ENCODE measurements around the gene DOHH.

DOHH gene

DNA sequence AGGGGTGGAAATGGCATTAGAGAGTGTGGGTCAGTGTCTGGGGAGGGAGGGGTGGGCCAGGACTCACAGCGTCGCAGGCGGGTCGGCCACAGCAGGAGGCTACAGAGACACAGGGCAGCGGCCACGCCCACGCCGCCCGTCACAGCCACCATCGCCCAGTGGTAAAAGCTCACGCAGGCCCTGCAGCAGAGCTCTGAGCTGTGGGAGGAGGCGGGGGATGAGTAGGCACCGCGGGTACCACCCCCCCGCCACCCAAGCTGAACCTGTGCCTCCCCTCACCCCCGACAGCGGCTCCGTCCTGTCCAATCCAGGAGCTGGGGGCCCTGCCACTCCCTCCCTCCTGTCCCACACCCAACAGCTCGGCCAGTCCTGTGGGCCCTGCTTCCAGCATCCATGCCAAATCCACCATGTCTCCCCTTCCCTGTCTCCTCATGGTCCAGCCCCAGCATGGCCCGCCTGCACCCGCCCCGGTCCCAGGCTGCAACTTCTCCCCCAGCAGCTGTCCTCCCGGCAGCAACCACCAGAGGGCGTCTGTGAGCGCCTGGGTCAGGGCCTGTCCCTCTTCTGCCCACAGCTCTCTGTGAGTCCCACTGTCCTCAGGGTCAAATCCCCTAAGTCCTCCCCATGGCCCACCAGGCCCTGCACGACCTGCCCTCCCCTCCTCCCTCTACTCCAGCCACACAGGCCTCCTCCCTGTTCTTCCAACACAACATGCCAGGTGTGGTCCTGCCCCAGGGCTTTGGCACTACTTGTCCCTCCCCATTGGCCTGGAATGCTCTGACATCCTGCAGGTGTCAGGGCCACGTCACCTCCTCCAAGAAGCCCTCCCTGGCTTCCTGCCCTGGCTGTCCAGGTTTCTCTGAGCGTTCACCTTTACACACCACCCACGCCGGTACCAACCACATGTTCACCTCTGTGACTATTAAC is 44.5 kb upstream of the DOHH start:
- TF ChIP-seq ZFX (IDR thresholded peaks at IDR 0.05), result no peak
- TF ChIP-seq, protein P1, sequence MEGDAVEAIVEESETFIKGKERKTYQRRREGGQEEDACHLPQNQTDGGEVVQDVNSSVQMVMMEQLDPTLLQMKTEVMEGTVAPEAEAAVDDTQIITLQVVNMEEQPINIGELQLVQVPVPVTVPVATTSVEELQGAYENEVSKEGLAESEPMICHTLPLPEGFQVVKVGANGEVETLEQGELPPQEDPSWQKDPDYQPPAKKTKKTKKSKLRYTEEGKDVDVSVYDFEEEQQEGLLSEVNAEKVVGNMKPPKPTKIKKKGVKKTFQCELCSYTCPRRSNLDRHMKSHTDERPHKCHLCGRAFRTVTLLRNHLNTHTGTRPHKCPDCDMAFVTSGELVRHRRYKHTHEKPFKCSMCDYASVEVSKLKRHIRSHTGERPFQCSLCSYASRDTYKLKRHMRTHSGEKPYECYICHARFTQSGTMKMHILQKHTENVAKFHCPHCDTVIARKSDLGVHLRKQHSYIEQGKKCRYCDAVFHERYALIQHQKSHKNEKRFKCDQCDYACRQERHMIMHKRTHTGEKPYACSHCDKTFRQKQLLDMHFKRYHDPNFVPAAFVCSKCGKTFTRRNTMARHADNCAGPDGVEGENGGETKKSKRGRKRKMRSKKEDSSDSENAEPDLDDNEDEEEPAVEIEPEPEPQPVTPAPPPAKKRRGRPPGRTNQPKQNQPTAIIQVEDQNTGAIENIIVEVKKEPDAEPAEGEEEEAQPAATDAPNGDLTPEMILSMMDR (conservative IDR thresholded peaks at IDR 0.05), result peak; percentile 98
- H3K27ac ChIP-seq, result no peak overlapping the region

DNA sequence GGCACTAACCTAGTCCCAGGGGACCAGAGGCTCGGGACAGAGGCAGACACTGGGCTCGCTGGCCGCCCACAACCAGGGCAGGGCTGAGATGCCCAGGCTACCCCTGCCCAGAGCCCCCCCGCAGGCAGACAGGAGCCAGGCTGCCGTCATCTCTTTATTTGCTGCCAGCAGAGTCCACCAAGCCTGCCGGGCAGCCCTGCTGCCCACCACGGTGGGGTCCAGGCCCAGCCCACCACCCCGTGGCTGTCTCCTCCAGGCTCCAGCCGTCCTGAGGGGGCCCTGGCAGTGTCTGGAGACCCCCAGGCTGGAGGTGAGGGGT is 43.5 kb upstream of the DOHH start:
- H3K27ac ChIP-seq, result no peak overlapping the region
- no peak for TF ChIP-seq ZFX (IDR thresholded peaks at IDR 0.05)
- TF ChIP-seq, protein P1 (conservative IDR thresholded peaks at IDR 0.05), result no peak

DNA sequence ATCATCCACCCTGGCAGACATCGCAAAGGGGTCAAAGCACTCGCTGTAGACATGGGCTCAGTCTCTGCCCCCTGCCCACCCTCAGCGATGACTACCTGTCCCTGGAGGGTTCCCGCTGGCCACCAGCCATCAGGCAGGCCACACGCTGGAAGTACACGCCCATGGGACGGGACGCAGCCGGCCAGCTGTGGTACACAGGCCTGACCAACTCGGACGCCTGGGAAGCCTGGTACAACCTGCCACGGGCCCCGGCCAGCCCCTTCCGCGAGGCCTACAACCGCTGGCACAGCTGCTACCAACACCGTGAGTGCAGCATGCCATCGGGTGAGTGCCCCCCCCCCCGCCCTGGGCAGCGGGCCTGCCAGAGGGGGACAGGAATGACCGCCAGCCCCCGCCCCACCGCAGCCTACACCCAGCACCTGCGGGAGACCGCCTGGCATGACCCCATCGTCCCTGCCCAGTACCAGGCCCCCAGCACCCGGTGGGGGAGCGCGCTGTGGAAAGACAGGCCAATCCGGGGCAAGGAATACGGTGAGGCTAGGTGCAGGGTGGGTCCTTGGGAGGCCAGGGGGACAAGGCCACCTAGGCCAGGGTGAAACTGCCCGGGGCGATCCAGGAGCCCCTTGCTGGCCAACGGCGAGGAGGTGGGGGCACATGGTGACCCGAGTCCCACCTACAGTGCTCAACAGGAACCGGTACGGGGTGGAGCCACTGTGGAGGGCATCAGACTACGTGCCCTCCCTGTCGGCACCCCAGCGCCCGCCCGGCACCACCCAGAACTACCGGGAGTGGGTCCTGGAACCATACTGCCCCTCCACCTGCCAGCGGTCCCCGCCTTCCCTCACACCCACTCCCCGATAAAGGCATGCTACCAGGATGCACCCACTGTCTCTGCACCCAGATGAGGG is 42.9 kb upstream of the DOHH start:
- no peak overlapping the region for H3K27ac ChIP-seq
- TF ChIP-seq, protein P1 (conservative IDR thresholded peaks at IDR 0.05), result no peak
- no peak for TF ChIP-seq ZFX (IDR thresholded peaks at IDR 0.05)

DNA sequence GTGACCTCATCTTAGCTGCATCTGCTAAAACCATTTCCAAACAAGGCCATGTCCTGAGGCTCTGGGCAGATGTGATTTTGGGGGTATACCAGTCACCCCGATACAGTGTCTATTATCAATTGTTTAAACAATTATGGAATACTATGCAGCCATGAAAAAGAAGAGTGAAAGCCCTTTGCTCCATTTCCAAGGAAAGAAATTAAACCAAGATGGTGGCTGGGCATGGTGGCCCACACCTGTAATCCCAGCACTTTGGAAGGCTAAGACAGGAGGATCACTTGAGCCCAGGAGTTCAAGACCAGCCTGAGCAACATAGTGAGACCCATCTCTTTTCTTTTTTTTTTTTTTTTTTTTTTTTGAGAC is 39.3 kb upstream of the DOHH start:
- TF ChIP-seq, protein P1 (conservative IDR thresholded peaks at IDR 0.05), result no peak
- no peak for TF ChIP-seq ZFX (IDR thresholded peaks at IDR 0.05)
- H3K27ac ChIP-seq, result no peak overlapping the region

DNA sequence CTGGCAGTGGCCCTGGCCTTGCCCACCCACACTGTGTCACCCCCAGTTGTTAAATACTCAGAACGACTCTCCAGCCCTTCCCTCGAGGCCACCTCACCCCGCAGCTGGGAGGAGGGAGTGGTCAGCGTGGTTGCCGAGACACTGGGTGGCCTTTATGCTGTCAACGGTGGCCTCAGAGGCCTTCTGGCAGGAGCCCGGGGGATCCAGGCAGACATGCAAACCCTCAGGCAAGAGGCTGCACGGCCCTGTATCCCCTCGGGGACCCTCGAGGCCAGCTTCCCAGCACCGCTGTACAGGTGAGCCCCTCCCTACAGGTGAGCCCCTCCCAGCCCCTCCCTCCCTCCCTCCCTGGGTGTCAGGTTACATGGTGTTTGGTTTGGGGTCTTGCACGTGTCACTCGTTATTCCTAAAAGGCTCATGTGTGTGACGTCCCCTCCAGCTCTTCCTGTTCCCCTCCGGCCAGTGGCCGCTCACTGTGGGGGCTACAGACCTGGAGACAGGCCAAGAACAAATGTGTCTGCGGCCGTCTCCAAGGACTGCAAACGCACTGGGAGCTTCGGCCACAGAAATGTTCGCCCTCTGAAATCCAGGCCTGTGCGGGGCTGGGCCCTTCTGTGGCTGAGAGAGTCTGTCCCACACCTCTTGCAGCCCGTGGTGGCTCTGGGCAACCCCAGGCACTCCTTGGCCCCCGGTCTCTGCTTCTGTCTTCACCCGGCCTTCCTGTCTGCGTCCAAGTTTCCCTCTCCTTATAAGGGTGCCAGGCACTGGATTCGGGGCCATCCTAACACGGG is 38.7 kb upstream of the DOHH start, which contains the start of gene TEKTIP1:
Gene TEKTIP1 (plus strand): TSS at position 210 of the 791 bp plus-strand sequence. CDS start 4 bp downstream, at position 214.
- no peak within 1 kb of the TSS for H3K27ac ChIP-seq
- no peak for TF ChIP-seq ZFX (IDR thresholded peaks at IDR 0.05)
- TF ChIP-seq, protein P1 (conservative IDR thresholded peaks at IDR 0.05), result no peak

DNA sequence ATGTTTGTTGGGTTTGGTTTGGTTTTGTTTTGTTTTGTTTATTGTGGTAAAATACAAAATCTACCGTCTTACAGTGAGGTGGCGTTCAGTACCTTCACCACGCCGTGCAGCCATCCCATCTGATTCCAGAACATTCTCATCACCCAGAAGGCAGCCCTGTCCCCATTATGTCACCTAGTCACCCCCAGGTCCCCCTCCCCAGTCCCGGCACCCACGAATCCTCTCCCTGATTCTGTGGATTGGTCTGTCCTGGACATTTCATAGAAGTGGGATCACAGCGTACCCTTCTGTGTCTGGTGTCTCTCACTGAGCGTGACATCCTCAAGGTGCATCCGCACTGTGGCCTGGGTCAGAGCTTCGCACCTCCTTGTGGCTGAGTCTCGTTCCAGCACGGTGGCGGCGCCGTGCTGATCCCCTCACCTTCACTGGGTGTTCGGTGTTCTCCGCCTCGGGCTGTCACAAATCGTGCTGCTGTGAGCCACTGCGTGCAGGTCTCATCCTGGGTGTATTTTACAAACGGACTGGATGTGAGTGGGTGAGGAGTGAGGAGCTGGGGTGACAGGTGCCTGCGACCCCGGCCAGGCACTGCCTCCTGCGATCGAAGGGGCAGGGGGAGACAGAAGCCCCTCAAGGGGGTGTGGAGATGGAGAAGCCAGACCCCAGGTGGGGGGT is 37.9 kb upstream of the DOHH start:
- TF ChIP-seq, protein P1 (conservative IDR thresholded peaks at IDR 0.05), result no peak
- no peak for TF ChIP-seq ZFX (IDR thresholded peaks at IDR 0.05)
- no peak overlapping the region for H3K27ac ChIP-seq

All from C4-2B (cell line).